Subcutaneous adipose tissue (tissue), 4 donors: ENCODE results near the gene ZDHHC12. TPM values are rescaled to one million over a fixed set of nuclear protein-coding genes. Genes with fewer than 3 reads are reported as not detected.

Experiments used
- total RNA-seq, 4 donors: library from RNA; depleted of rRNA; stranded (reverse); fragments of >200 nt; gene quantifications; one replicate each; pipeline ENCODE4 v1.1.0, GENCODE V29; 2016
- TF ChIP-seq, protein P1 (sequence below): fragments of 450-650 bp; IDR thresholded peaks from one replicate; pipeline ENCODE4 v1.5.1; 2016; ENCODE audit warnings: low read depth, mild to moderate bottlenecking, control low read depth, antibody characterized with exemption, moderate library complexity

Gene ZDHHC12
- total RNA-seq, 4 donors from 2014 or later = 11.7 to 36.5 (median 27.0) TPM

DNA sequence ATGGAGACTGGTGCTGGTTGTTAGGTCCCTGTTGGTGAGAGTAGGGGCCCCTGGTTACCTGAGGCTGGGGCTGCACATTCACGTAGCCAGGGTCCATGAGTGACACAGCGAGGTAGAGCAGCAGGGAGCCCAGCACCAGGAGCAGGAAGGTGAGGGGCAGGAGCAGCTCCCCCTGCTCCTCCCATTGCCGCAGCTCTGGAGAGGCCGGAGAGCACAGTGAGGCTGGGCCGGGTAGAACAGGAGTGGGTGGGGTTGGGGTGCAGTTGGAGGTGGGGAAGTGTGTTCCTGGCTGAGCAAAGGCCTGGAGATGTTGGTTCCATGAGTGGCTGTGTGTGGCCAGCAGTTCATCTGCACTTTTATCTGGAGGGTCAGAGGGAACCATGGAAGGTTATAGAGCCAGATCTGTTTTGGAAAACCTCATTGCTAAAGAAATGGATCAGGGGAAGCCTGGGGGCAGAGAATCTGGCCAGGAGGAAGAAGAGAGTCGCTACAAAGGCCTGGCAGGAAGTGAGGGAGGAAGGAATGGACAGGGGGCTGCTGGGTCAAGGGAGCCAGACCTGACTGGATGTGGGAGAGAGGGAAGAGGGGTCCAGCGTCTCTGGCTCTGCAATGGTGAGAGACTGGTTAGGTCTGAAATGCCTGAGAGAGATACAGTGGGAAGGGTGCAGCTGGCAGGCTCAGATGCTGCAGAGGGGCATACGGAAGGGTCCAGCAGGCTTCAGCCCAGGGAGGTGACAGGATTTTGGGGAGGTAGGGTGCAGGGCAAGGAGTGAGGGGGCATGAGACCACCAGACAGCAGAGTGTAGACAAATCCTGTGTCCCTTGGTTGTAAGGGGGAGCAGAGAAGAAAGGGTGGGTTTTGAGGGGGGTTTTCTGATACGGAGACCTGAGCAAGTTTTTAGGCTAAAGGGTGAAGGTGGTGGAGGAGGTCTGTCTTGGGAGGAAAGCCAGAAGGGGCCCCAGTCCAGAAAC lies 1.3 kb downstream of the ZDHHC12 start:
- TF ChIP-seq, protein P1, sequence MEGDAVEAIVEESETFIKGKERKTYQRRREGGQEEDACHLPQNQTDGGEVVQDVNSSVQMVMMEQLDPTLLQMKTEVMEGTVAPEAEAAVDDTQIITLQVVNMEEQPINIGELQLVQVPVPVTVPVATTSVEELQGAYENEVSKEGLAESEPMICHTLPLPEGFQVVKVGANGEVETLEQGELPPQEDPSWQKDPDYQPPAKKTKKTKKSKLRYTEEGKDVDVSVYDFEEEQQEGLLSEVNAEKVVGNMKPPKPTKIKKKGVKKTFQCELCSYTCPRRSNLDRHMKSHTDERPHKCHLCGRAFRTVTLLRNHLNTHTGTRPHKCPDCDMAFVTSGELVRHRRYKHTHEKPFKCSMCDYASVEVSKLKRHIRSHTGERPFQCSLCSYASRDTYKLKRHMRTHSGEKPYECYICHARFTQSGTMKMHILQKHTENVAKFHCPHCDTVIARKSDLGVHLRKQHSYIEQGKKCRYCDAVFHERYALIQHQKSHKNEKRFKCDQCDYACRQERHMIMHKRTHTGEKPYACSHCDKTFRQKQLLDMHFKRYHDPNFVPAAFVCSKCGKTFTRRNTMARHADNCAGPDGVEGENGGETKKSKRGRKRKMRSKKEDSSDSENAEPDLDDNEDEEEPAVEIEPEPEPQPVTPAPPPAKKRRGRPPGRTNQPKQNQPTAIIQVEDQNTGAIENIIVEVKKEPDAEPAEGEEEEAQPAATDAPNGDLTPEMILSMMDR = no peak

GRCh38 chr9:128721487-128722010 lies 2.4 kb downstream of the ZDHHC12 start:
- TF ChIP-seq, protein P1 = no peak

DNA sequence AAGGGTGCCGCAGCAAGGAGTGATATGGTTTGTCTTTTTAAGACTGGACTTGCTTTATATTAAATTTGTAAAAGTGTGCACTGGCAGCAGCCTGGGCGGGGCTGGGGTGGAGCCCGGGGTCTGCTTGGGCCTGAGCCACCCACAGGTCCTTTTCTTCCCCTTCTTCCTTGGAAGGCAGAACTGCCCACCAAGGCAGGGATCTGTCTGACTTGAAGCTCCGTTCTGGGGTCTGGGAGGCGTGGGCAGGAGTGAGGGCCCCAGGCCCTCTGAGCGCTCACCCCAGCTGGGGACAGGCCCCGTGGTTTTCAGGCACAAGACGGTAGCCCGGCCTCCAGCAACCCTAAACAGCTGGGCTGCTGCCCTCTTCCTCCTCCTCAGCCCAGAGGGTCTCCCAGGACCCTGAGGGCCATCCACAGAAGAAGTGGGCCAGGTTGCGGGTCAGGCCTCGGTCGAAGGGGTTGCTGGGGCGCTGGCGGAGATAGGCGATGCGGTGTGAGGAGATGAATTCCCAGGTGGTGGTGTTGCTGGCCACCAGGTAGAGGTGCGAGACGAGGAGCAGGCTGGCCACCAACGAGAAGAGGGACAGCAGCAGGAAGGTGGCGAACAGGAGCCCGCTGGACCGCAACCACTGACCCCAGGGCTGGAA lies 3.0 kb downstream of the ZDHHC12 start:
- TF ChIP-seq, protein P1 = no peak

GRCh38 chr9:128719919-128720605 lies 3.9 kb downstream of the ZDHHC12 start:
- TF ChIP-seq, protein P1 = no peak

GRCh38 chr9:128718475-128718874 lies 5.5 kb downstream of the ZDHHC12 start:
- TF ChIP-seq, protein P1 = no peak

- TF ChIP-seq, protein P1 = no peak
Measured at GRCh38 chr9:128718047-128718446, 5.9 kb downstream of the ZDHHC12 start.
